ENCODE measurements around the gene NRG3. TPM values are rescaled to one million over a fixed set of nuclear protein-coding genes. Genes with fewer than 3 reads are reported as not detected.

Gene NRG3
- total and polyA plus RNA-seq, 2 of the 8 experiments (the other 6 are each of a cell fraction or from before 2014, with no cell fraction given) = 4.2 to 5.0 TPM

GRCh38 chr10:82319074-82319473 lies 444.1 kb downstream of the NRG3 start:
- H3K18ac ChIP-seq (ENCODE audit: extremely low read depth, low read length) = no peak overlapping the region
- no peak for TF ChIP-seq GABPA (IDR thresholded peaks at IDR 0.05; ENCODE audit: borderline replicate concordance, insufficient read depth, low read length)
- no peak for TF ChIP-seq JUND (IDR thresholded peaks at IDR 0.05; ENCODE audit: low read length)
- TF ChIP-seq SP2 (IDR thresholded peaks at IDR 0.05; ENCODE audit: low read length) = no peak
- no peak for TF ChIP-seq ASH2L (IDR thresholded peaks at IDR 0.05; ENCODE audit: low read length)
- TF ChIP-seq NANOG (IDR thresholded peaks at IDR 0.05; ENCODE audit: insufficient read depth, low read depth, low read length, poor library complexity, severe bottlenecking) = no peak
- TF ChIP-seq CHD2 (IDR thresholded peaks at IDR 0.05; ENCODE audit: low read length) = no peak
- TF ChIP-seq SP4 (IDR thresholded peaks at IDR 0.05; ENCODE audit: low read length) = no peak
- TF ChIP-seq POLR2A (IDR thresholded peaks at IDR 0.05; ENCODE audit: control extremely low read depth in 1 of 2, low read depth in 2 of 2, low read length in 2 of 2) = no peak
- no peak for TF ChIP-seq JUN (IDR thresholded peaks at IDR 0.05; ENCODE audit: low read depth, low read length)

More at GRCh38 chr10:82319074-82319473, 444.1 kb downstream of the NRG3 start:
- POLR2A ChIA-PET (ENCODE audit: partially characterized antibody) = interaction anchor here (1.1 kb wide), 1 partner anchor 24 kb away, joined by 3 read pairs; no protein-coding TSS in a partner anchor
- Histone ChIP-seq H2AK5ac (ENCODE audit: low read depth, low read length) (no peak overlapping the region), H2BK12ac (ENCODE audit: low read depth, low read length) (no peak overlapping the region), H3K79me2 (ENCODE audit: control insufficient read depth in 1 of 2, insufficient read depth in 2 of 2, low read length in 2 of 2) (no peaks in the 10 kb centered on the region), H2BK15ac (ENCODE audit: low read length) (no peak overlapping the region), H2AFZ (ENCODE audit: low read length) (no peak overlapping the region), H3K4me3 (ENCODE audit: extremely low read depth in 1 of 4, insufficient read depth in 2 of 4, low read depth in 3 of 4, low read length in 4 of 4) (no peak overlapping the region), H3K27me3 (replicated peaks in 1 of 4; ENCODE audit: control insufficient read depth in 3 of 4, extremely low read depth in 1 of 4, insufficient read depth in 3 of 4, low read length in 3 of 4) (no peaks in the 10 kb centered on the region), H3K4me1 (replicated peaks in 1 of 4; ENCODE audit: control insufficient read depth in 3 of 4, insufficient read depth in 4 of 4, low read length in 3 of 4) (peaks cover 0 to 6% (median 2%) of the 10 kb centered on the region in 4 experiments; a peak in 4 of 7 replicates), H3K4me2 (ENCODE audit: insufficient read depth in 1 of 2, low read depth in 2 of 2, low read length in 2 of 2) (no peak overlapping the region), H3K9ac (replicated peaks in 1 of 4; ENCODE audit: extremely low read depth in 1 of 4, low read depth in 3 of 4, low read length in 3 of 4) (no peak overlapping the region), H4K91ac (replicated peaks; ENCODE audit: insufficient read length, low read length) (no peak overlapping the region), H3K23ac (ENCODE audit: insufficient read length) (no peak overlapping the region), H3K27ac (ENCODE audit: low read depth, low read length) (no peak overlapping the region), H2BK5ac (ENCODE audit: low read depth, low read length) (no peak overlapping the region), H2BK20ac (ENCODE audit: low read length) (no peak overlapping the region), H4K8ac (ENCODE audit: extremely low read depth, insufficient read depth, low read length) (no peak overlapping the region), H4K20me1 (replicated peaks in 1 of 2; ENCODE audit: control insufficient read depth in 1 of 2, insufficient read depth in 2 of 2, low read length in 2 of 2) (no peaks in the 10 kb centered on the region), H3K4ac (replicated peaks; ENCODE audit: insufficient read length, low read depth, low read length) (no peak overlapping the region), H3K56ac (replicated peaks; ENCODE audit: insufficient read length, low read depth, low read length) (no peak overlapping the region), H3K23me2 (ENCODE audit: low read depth, low read length) (no peaks in the 10 kb centered on the region), H2BK120ac (replicated peaks; ENCODE audit: low read depth, low read length) (no peak overlapping the region), H3K9me3 (ENCODE audit: insufficient read depth in 2 of 2, low read depth in 1 of 2, low read length in 1 of 2) (no peaks in the 10 kb centered on the region), H3K36me3 (ENCODE audit: control insufficient read depth in 2 of 4, insufficient read depth in 4 of 4, low read length in 3 of 4) (no peaks in the 10 kb centered on the region), H4K5ac (ENCODE audit: insufficient read length, low read depth, low read length) (no peak overlapping the region), H3K79me1 (ENCODE audit: low read depth, low read length) (no peaks in the 10 kb centered on the region), H3K14ac (ENCODE audit: insufficient read length) (no peak overlapping the region)
- DNase-seq (ENCODE audit: low read depth in 1 of 2, low spot score in 2 of 2) (no peak), FAIRE-seq (no peak)
- CTCF ChIA-PET (ENCODE audit: partially characterized antibody) = no interaction called here
- 92% methylated on average over 5 of the region's 5 CpGs; no CpG with 5 or more reads in 1 of the 2 experiments for WGBS, 2 experiments (ENCODE audit: extremely low coverage in 1 of 2, insufficient coverage in 1 of 2, insufficient read length in 1 of 2, insufficient replicate concordance in 2 of 2, low coverage in 1 of 2, low lambda C conversion rate in 2 of 2, missing lambda C conversion rate in 1 of 2)
